AG09319 (cell line): Measurements from ENCODE around the gene RSPH1.

ENCODE experiments used
- DNase-seq: peaks from one replicate; pipeline ENCODE4 v3.0.0-alpha.2; 2010; ENCODE audit warnings: low read depth; ENCODE audit errors: extremely low read depth
- TF ChIP-seq, protein P1 (sequence below): IDR thresholded peaks from 2 replicates; pipeline ENCODE4 v1.5.1; 2011; ENCODE audit warnings: low read depth, mild to moderate bottlenecking, inconsistent platforms, low read length, moderate library complexity

The RSPH1 gene

GRCh38 chr21:42476388-42477331, 19.4 kb downstream of the RSPH1 start:
- TF ChIP-seq, protein P1, sequence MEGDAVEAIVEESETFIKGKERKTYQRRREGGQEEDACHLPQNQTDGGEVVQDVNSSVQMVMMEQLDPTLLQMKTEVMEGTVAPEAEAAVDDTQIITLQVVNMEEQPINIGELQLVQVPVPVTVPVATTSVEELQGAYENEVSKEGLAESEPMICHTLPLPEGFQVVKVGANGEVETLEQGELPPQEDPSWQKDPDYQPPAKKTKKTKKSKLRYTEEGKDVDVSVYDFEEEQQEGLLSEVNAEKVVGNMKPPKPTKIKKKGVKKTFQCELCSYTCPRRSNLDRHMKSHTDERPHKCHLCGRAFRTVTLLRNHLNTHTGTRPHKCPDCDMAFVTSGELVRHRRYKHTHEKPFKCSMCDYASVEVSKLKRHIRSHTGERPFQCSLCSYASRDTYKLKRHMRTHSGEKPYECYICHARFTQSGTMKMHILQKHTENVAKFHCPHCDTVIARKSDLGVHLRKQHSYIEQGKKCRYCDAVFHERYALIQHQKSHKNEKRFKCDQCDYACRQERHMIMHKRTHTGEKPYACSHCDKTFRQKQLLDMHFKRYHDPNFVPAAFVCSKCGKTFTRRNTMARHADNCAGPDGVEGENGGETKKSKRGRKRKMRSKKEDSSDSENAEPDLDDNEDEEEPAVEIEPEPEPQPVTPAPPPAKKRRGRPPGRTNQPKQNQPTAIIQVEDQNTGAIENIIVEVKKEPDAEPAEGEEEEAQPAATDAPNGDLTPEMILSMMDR, result no peak
- no peak for DNase-seq

DNA sequence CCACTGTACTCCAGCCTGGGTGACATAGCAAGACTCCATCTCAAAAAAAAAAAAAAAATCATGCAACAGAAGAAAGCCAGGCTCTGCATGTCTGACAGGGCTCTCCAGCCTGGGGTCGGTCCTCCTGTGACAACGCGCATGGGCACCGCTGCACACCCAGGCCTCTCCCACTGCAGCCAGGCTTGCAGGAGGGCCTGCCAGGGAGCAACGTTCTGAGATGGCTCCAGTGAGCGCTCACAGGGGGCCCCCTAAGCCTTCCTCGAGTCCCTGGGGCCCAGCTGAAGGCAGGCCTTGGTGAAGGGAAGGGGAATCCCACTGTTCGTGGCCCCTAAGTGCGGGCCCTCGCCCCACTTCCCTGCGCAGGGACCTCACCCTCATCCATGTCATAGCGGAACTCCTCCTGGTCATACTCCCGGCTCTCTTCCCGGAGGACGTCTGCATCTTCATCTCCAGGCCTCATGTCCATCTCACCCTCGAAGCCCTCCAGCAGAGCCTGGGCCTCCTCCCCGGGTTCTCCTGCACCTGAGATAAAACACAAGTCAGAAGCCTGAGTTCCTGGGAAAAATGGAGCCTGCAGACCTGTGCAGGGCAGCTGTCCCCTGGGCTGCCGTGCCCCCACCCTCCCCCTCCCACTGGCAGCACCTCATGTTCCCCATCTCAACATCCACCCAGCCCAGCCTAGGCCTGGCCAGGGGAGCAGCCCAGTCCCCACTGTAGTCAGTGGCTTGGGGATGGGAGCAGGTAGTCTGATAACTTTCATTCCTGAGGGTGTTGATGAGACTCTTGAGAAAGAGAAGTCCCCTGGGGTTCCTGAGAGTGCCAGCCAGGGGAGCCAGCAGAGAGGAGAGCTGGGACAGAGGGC, 20.3 kb downstream of the RSPH1 start:
- DNase-seq, result no peak
- TF ChIP-seq, protein P1, result no peak

DNA sequence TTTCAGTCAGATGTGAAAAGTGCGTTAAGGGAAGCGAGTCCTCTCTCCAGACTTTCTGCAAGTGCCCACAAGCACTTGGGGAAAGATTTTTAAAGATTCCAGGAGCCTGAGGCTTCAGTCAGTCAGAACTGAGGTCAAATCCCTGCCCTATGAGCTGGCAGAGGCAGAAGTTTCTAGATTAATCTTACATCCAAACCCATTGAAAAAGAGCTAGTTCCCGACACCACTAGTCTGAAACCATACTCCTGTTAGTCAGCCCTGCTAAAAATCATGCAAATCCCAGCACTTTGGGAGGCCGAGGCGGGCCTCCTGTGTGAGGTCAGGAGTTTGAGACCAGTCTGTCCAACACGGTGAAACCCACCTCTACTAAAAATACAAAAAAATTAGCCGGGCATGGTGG, 21.0 kb downstream of the RSPH1 start:
- DNase-seq, result no peak
- TF ChIP-seq, protein P1, result no peak

- no peak for DNase-seq
These were observed 21.8 kb downstream of the RSPH1 start for GRCh38 chr21:42474043-42474831.

DNA sequence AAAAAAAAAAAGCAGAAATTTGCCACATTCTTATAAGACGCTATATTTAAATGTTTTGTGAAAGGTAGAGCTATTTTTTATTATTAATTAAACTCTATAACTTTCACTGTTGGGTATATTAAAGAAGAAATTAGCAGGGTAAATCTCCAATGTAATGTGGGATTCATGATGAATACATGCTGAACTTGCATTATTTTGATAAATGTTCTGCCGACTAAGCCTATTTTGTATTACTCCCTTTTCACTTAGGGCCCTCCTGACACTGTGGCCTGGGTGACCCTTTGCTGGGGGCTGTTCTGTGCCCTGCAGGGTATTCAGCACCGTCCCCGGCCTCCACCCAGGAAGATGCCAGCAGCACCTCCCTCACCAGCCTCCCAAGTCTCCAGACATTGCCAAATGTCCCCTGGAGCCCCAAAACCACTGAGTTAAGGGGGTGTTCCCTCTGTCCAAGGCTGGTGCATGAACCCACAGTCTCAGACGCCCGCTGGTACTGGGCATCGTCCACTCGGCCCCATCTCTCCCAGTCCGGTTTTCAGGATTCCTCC, 22.5 kb downstream of the RSPH1 start:
- TF ChIP-seq, protein P1, result no peak
- DNase-seq, result no peak

More at GRCh38 chr21:42474043-42474831, 21.8 kb downstream of the RSPH1 start:
- TF ChIP-seq, protein P1, result no peak

- TF ChIP-seq, protein P1, result no peak
These were observed 23.5 kb downstream of the RSPH1 start for GRCh38 chr21:42472521-42472920.

More at GRCh38 chr21:42472521-42472920, 23.5 kb downstream of the RSPH1 start:
- no peak for DNase-seq
